Measurements from ENCODE around the gene SLC9A9.
A peak's percentile ranks its signal among the peaks of the same experiment; 100 is the strongest.

Gene SLC9A9

GRCh38 chr3:143375698-143376097 lies 472.6 kb downstream of the SLC9A9 start:
- no peak for DNase-seq

GRCh38 chr3:143367171-143367570 lies 481.1 kb downstream of the SLC9A9 start:
- DNase-seq, result no peak

GRCh38 chr3:143366672-143367071 lies 481.6 kb downstream of the SLC9A9 start:
- no peak for DNase-seq

DNA sequence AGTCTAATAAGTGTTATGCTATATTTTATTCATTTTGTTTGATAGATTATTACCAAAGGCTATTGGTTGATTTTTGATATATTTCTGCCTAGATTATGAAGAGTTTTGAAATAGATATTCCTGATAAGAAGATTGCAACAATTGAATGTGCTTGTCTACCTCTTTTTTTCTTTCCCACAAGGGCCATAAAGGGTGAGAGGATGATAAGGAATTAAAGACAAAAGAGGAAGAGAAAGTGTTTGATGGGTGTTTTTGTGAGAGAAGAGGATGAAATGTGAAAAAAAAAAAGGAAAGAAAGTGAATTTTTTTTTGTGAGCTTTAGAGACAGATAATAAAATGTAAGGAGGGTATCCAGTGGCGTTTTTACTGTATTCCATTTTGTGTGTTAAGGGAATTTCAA lies 484.3 kb downstream of the SLC9A9 start:
- DNase-seq, result no peak

DNA sequence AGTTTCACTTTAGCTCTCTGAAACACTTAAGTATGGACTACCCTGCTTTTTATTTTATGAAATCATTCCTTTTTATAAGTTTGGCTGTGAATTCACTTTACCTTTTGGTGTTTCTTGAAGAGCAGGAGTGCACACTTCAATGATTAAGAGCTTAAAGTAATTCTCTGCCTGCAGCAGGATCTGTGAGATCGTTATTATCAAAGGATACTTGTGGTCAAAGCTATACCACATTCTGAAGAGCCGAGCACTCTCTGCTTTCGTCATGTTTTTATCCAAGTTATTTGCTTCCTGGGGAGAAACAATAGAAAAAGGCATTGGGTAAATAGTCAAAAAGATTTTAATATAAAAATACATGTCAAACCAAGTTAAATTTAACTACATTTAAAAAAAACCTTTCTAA lies 485.0 kb downstream of the SLC9A9 start:
- no peak for DNase-seq

DNA sequence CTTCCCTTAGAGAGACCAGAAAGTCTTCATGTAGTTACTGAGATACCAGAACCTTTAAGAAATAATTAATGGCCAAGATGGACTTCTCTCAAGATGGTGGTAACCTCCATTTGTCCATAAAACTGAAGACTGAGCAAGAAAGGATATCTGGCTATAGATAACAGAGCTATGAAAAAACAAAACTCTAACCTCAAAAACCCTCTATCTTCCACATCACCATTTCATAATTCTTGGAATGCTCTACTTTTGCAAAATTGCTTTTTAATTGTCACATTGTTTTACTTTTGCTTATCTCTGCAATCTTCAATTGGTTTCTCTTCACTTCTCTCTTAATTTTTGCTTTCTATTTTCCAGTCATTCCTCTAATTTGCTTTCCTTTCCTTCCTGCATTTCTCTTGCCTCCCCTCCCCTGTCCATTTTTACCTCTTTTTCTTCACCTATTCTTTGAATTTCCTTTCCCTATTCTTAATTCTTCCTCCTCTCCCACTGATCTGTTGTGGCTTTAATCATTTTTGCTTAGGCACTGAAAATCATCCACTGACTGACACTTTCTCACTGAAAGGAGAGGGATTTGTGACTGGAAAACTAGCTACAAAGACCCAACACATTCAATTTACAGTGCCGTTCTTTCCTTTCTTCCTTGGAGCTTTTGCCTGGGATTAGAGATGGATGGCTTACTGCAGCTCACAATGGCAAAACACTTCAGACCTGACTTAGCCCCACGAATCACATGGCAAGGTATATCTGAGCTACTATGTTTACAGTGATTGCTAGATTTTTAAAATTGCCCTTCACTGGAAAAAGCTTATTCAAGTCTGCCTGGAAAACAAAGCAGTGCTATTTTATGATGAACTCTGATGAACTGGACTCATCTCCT lies 485.9 kb downstream of the SLC9A9 start:
- no peak for DNase-seq

DNA sequence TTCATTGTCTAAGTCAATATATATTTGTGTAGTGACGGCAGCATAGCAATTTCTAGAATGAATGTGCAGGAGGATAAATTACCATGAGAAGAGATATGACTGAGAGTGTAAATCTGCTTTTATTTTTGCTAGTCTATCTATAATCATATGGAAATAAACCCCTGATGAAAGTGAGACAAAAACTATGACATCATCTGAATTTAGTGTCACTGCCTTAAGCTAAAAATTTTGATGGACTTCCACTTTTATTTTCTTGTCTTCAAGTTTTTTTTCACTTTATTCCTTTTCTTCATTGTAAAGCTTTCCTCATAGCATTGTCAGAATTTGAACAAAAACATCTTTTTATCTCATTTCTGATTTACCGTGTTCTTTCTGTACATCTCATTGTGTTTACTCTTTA lies 486.7 kb downstream of the SLC9A9 start:
- DNase-seq, result no peak

GRCh38 chr3:143360244-143360643 lies 488.0 kb downstream of the SLC9A9 start:
- DNase-seq, result no peak

DNA sequence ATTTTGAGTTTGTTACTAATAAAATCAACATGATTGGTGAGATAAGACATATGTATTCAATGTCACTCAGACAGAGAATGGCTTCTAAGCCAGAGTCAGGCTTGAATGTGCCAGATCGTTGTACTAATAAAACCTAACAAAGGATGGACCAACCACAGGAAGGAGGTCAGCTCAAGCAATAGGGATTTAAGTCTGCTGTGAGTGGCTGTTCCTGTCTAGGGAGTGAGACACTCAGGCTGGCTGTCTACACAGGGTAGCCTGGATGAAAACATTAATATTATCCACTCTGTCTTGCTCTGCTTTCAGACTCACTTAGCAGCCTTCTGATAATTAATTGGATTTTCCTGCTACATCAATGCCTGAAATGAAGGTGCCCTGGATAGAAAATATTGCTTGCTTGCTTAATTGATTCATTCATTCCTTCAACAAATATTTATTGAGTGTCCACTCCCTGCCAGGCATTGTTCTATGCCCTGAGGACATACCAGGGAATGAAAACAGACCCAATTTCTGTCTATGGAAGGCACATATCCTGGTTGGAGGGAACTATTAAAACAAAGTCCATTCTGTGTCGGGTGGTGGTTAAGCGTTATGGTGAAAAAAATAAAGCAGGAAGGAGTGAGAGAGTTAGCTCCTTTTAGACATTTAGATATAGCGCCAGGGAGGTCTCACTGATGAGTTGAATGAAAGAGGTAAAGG lies 489.3 kb downstream of the SLC9A9 start:
- no peak for DNase-seq

DNA sequence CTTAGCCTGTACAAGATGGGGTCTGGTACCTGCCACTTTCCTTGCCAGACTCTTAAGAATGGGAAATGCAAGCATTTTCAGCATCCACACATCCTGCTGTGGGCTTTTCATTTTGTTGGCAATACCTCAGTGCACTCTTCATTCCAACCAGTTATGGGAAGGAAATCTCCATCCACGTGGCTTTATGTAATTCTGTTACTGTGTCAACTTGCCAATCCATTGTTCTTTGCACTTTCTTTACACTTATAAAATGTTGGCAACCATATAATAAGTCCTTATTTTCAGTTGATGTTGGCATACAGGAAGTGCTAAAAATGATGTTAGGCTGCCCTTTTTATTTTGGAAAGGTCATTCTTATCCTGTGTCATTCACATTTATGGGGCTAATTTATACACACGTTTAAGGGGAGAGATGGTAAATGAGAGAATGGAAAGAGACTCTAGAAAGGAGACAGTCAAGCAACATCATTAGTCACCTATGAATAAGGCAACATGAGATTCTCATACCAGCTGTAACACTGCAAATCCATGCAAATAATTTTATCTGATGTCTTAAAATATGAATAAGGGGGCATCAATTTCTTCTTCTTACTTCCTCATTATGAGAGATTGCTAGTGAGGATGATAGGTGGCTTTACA lies 490.0 kb downstream of the SLC9A9 start:
- no peak for DNase-seq

DNA sequence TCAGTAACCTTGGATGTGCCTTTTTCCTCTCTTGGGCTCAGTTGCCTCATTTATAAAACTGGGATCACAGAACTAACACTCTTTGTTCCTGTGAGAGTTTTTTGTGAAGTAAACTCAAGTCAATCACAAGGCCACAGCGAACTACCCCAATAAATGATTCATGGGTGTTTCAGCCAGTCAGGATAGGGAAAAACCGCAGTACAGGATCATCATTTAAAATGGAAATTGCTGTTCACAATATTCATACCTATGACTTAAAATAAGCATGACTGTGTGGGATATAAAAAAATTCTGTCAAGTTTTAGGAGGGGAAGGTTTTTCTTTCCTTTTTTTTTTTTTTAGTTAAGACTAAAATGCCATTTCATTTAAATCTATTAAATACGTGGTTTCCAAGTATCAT lies 490.6 kb downstream of the SLC9A9 start:
- DNase-seq, result no peak

GRCh38 chr3:143356839-143357238 lies 491.4 kb downstream of the SLC9A9 start:
- DNase-seq, result no peak

GRCh38 chr3:143354342-143354741 lies 493.9 kb downstream of the SLC9A9 start:
- DNase-seq, result no peak

GRCh38 chr3:143352850-143353550 lies 495.3 kb downstream of the SLC9A9 start:
- no peak for DNase-seq

- DNase-seq, result no peak
Measured at GRCh38 chr3:143351895-143352608, 496.2 kb downstream of the SLC9A9 start.

DNA sequence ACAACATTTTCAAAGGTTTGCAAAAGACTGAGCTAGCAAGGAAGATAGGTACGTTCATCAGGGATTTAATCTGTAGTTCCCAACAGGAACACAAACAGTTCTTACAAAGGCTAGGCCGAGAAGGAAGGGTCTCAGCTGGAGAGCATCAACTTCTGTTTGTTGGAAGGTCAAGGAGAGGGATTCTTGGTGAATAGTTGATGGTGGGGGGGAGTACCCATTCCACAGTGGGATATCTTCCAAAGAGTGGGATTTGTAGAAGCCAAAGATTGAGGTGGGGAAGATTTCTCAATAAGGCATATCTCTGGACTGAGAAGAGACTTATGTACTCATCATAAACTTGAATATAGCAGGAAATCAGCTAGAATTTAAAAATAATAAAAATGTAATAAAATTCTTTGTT lies 496.9 kb downstream of the SLC9A9 start:
- DNase-seq, result no peak

DNA sequence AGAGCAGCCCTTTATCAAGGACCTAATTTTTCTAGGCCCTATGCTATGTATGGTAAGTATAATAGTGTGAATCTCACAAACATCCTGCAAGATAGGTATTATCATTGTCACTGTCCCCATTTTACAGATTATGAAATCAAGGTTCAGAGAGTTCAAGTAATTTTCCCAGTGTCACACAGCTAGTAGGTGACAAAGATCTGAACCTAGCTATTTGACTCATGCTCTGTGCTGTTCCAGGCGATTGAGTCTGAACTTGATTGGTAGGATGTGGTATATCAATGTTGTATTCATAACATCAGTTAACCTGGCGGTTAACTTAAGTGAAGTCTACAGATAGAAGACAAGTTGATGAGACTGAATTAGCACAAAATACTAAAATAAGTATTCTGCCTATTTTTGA lies 498.8 kb downstream of the SLC9A9 start:
- peak; percentile 46 for DNase-seq

GRCh38 chr3:143348486-143349327 lies 499.6 kb downstream of the SLC9A9 start:
- DNase-seq, result no peak

DNA sequence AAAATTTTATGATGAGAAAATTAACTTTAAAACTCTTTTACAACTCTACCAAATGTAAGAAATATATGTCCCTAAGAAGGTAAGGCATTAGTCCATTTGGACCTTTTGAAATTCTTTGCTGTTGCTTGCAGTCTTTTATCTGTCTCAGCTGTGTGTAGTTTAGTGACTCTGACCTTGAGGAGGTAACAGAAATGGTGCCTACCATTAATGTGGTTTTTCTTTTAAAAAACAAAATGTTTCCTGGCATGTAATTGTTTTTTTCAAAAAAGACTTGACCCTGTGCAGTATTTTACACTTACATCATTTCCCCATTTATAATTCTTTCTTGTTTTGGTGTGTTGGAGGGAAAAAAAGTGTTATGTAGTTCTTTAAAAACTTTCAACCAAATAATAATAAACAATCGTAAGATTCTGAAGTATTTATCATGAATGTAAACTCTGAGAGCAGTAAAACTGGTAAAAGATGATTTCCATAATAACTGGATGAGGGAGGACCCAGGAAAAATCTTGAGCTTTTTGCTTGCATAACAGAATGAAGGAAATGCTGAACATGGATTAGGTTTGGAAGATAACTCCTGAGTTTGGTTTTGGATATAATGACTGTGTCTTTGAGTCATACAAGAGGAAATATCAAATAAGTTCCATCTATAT lies 503.6 kb downstream of the SLC9A9 start:
- no peak for DNase-seq

DNA sequence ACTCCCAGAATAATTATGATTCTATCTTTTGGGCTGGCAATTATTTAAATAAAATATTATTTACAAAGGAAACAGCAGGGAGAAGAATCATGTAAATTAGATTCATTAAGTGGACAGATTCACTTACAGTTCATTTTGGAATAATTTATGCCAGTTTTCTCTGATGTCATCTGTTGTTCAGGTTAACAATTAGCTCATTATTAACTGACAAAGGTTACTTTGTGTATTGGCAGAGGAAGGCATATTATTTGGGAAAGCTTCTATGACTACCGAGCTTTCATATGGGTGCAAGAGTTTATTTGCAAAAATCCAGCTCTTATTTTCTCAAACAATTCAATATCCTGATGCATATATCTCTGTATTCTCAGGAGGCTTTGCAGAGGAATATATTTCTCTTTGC lies 504.3 kb downstream of the SLC9A9 start:
- no peak for DNase-seq

DNA sequence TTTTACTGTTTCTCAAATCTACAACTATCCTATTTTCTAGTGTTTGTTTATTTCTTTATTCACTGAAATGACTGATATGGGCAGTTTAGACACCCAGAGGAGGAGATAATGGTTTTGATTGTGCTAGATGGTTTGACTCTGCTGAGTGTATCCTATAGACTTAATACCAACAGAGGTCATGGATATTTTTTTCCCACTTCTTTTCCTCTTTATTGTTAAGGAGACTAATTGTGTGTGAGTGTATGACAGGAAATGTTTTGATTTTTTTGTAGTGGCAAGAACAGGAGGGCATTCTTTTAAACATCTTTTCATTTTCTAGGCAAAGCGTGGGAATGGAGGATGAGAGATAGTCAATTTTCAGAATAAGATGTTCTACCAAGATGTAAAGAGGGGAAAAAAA lies 505.2 kb downstream of the SLC9A9 start:
- no peak for DNase-seq

Measured in activated CD4-positive, alpha-beta T cell treated with anti-CD3 and anti-CD28 coated beads, Interleukin-2, amount 50 U/mL, for 16 hours (primary cell).